HG03280 (cell line): ENCODE results near the gene ZNF20.

Experiments used
- ATAC-seq: cut with Tn5 transposase; IDR thresholded peaks from one replicate; pipeline ENCODE4 v1.9.1; 2021; ENCODE audit warnings: mild to moderate bottlenecking, moderate library complexity; ENCODE audit not compliant: unreplicated experiment

The ZNF20 gene

DNA sequence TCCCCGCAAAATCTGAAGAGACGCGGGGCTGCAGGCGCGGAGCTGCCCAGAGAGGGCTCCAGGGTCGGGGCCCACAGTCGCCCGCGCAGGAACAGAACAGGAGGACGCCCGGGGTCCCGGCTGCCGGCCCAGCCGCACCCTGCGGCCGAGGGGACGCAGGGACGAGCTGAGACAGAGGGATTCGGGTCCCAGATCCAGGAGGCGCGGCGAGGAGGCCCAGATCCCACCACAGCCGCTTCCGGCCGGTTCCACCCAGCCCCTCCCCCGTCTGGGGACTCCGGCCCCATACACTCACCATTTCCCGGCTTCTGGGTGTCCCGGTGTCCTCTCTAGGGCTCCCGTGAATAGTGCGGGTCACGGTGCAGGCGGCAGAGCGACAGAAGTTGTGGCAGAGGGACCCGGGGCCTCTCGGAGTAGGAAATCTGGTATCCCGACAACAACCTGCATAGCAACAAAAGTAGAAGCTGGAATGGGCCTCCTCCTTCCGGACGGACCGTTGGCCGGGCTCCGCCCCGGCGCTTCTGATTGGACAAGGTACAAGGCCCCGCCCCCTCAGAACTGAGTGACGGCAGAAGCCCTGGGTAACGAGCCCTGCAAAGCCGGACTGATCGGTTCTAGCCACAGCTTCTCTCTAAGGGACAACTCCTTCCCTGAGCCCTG lies at the start of gene ZNF20:
Gene ZNF20, minus strand, starts transcription at position 466 of the 660 bp plus-strand sequence. Its CDS starts 168 bp downstream, at position 298.
- ATAC-seq = peak; percentile 90

DNA sequence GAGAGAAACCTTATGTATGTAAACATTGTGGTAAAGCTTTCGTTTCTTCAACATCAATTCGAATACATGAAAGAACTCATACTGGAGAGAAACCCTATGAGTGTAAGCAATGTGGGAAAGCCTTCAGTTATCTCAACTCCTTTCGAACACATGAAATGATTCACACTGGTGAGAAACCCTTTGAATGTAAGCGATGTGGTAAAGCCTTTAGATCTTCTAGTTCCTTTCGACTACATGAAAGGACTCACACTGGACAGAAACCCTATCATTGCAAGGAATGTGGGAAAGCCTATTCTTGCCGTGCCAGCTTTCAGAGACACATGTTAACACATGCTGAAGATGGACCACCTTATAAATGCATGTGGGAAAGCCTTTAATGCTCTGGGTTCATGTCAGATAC lies 47.5 kb upstream of the ZNF20 start:
- no peak for ATAC-seq

DNA sequence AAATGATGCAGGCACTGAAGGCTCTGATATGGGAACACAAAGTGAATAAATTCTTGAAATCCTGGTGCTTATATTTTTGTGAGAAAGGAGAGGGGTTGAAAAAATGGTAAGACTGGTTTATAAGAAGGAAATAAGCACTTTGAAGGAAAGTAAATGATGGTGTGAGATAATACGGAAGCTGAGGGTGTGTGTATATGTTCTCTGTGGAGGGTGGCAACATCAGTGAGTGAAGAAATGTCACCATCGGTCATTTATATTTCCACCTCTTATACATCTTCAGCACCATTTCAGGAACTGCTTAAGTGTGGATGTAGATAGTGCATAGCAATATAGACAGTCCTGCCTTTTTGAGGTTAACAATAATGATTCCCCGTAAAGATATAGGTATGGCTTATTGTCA lies 40.2 kb upstream of the ZNF20 start:
- no peak for ATAC-seq

DNA sequence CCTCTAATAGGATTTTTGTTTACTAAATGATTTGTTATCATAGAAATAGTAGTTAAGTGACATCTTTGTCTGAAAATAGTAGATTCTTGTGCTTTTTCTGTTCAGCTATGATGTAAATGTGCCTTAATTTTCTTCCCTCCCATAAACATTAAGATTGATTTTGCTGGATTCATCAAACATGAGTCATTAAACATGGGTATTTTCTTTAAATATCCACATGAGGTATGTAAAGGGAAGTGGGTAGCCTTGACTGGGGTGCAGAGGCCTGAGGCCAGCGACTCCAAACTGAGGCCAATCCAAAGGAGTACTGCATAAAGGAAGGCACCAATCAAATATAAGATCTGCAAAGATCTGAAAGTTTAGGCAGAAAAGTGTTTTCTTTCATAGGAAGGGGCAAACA lies 26.5 kb upstream of the ZNF20 start:
- ATAC-seq = no peak

DNA sequence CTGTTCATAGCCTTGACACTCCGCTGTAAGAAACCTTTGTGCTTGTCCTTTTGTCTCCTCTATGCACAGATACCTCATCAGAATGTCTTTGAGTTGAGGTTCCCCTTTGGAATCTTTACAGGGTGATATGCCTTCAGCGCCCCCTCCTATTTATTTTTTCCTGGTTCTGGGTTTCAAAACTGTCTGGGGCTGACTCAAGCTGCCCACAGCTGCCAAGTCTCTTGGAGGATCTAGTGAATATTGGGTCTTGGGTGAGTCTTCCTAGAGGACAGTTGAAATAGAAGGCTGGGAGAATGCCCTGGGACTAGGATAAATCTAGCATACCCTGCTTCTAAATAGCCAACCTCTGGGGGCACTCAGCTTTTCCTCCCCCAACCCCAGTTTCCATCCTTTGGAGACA lies 23.7 kb upstream of the ZNF20 start:
- no peak for ATAC-seq

DNA sequence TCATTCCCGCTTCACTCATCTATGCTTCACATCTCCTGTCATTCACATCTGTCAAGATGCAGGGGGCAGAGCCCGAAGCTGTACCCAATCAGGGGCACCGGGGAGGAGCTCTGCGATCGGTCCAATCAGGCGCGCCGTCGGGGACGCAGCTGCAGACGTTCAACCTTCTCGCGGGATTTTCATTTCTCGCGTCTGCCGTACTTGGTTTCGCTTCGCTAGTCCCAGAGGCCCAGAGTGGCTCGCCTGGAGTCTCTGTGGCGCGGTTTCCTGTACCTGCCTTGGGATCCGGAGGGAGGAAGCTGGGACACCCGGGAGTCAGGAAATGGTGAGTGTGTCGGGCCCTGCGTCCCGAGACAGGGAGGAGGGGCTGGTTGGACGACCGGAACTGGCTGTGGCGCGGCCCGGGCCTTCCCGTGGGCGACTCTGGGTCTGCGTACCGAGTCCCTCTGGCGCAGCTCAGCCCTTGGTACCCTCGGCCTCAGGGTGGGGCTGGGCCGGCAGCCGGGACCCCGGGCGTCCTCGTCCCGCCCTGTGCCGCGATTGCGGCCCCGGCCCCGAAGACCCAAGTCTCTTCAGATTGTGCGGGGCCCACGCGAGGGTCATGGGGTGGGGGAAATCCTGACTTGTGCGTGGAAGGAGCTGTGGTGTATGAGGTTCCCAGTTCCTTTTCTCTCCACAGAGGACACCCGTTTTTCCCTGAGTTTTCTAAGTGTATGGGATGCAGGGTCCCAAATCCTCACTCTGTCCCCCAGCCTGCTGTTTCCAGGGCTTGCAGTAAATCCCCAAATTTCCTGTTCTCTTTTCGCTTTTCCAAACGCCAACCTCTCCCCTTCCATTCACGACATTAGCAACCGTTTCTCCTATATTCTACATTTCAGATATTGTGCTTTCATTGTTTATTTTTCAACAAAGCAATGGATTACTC lies 23.0 kb upstream of the ZNF20 start, which contains the start of gene ZNF136:
Gene ZNF136, plus strand, starts transcription at position 215 of the 925 bp plus-strand sequence. Its CDS starts 108 bp downstream, at position 323.
- ATAC-seq = peak; percentile 94

DNA sequence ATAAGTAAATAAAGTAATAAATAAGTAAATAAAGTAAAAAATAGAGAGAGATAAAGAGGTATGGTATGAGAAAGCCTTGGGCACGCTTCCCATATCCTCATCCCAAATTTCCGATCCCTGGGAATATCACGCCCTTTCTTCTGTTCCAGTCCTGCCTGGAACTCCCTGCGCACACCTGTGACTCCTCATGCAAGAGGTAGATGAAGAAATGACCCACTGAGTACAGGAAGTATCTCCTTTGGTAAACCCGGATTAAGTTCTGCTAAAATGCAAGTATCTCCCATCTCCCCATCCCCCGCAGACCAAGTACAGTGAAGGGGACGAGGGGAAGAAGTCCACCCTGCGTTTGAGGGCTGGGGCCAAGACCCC lies 22.3 kb upstream of the ZNF20 start:
- ATAC-seq = no peak

DNA sequence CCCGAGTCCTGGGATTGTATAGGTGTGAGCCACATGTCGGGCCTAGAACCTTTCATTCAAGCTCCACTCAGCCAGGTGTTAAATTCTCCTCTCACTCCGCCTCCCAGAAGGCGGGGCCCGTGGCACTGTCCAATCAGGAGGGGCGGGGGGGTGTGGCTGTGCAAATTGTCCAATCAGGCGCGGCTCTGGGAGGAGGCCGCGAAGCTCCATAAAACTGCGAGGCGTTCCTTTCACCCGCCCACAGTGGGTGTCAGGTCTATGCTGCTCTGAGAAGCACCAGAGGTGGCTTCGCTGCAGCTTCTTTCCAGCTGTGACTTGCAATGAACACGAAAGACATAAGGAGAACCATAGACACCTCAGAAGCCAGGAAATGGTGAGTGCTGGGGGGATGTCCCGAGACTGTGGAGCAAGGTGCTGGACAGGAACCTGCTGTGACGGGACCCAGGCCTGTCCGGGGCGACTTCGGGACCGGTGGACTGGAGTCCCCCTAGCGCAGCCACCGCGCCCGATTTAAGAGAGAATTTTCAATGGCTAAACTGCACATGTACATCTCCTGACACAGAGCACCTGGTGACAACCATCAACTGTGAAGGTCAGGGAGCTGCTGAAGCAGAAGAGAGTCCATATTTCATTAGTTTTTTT lies 19.7 kb upstream of the ZNF20 start:
- ATAC-seq = no peak

DNA sequence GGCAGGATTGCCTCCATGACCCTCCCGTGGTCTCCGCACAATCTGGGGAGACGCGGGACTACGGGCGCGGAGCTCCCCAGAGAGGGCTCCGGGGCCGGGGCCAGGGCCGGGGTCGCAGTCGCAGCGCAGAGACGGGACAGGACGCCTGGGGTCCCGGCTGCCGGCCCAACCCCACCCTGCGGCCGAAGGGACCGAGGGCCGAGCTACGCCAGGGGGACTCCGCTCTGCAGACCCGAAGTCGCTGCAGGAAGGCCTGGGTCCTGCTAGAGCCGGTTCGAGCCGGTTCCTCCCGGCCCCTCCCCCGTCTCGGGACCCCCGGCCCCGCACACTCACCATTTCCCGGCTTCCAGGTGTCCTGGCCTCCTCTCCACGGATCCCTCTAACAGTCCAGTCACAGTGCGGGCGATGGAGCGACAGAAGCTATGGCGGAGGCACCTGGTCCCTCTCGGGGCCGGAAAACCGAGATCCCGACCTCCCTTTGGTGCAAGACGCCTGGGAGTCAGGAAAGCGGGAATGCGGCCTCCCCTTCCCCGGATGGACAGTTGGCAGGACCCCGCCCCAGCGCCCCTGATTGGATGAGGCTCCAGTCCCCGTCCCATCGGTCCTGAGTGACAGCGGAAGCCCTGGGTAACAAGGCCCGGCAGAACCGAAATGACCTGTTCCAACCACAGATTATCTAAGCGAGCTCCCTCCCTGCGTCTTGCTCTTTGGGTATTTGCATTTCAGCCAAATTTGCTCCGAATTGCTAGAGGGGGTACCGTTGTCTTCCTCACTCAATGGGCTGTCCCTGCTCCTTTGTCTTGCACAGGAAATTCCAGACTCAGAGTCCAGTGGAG lies 16.3 kb upstream of the ZNF20 start, which contains the start of gene ZNF625:
Gene ZNF625, minus strand, starts transcription at position 512 of the 836 bp plus-strand sequence. Its CDS starts 176 bp downstream, at position 336.
- peak; percentile 67 for ATAC-seq

DNA sequence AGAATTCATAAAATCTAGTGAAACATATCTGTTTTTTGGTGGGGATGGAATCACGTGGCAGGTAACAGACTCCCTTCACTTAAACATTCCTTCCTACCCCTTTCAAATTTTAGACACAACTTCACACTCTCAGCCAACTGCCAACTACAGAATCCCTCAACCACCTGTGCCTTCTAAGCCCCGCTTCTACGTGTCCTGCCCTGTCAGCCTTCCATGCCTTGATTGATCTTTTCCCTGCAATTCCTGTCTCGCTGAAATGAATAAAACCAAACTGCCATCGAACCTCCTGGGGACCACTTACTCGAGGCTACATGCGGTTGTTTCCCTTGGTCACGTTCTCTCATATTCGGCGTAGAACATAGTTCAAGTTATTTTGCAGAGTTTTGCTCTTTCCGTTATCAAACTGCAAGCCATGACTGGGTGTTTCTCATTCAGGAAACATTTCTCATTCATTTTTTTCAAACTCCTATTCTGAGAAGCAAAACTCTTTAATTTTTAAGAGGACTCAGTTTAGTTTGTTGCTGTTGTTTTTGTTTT lies 15.2 kb upstream of the ZNF20 start:
- no peak for ATAC-seq

DNA sequence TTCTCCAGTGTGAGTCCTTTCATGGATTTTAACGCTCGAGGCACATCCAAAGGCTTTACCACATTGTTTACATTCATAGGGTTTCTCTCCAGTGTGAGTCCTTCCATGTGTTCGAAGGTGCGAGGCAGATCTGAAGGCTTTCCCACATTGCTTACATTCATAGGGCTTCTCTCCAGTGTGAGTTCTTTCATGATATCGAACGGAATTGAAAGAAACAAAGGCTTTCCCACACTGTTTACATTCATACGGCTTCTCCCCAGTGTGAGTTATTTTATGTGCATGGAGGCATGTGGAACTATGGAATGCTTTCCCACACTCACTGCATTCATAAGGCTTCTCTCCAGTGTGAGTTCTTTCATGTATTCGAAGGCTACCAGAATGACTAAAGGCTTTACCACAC lies 5.2 kb upstream of the ZNF20 start:
- no peak for ATAC-seq

DNA sequence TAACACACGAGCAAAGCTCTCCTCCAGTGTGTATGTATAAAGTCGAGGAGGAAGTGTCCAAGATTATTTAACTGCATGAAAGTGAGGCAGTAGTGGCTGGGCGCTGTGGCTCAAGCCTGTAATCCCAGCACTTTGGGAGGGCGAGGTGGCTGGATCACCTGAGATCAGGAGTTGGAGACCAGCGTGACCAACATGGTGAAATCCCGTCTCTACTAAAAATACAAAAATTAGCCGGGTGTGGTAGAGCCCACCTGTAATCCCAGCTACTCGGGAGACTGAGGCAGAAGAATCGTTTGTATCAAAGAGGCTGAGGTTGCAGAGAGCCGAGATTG lies 1.2 kb upstream of the ZNF20 start:
- ATAC-seq = no peak

DNA sequence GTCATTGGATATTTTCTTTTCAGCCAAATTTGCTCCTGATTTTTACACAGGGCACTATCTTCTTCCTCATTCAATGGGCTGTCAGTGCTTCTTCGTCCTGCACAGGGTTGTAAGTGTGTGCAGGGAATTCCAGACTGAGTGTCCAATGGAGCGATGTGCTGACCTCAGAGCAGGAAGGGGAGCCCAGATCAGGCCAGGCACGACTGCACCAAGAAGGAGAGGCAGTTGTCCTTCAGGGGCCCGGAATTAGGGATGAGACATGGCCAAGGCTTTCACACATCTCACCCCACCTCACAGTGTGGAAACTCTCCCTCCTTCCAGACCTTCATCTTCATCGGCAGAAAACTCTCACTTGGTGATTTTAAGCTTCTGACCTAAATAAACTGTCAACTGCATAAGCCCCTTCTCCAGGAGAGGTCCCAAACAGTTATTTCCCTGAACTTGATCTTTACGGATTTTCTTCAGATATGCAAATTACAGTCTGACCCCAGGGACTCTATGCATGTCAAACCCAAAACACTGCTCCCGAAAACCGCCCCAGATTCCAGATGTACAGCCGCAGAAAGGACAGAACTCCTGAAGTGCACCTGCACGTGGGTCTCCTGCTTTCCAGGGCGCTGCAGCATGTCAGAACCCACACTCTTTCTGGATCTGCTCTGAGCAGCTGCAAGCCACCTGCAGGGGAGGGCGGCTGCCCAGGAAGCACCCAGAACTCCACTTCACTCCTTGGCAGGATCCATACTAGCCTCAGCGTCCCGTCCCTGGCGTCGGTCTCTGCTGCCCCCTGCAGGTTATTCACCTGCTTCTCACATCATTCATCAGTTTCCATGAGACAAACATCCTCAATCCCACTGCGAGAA lies 625 bp upstream of the ZNF20 start:
- peak; percentile 27 for ATAC-seq

DNA sequence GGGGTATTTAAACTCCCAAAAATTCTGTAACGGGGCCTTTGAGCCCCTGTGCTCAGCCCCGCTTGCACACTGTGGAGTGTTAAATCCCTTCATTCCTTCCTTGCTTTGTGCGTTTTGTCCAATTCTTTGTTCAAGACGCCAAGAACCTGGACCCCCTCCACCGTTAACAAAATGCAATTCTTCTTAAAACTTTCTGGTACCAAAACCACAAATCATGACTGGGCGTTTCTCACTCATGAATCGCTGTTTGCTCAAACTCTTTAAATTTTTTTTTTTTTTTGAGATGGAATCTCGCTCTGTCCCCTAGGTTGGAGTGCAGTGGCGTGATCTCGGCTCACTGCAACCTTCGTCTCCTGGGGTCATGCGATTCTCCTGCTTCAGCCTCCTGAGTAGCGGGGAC lies 881 bp downstream of the ZNF20 start:
- ATAC-seq = no peak

DNA sequence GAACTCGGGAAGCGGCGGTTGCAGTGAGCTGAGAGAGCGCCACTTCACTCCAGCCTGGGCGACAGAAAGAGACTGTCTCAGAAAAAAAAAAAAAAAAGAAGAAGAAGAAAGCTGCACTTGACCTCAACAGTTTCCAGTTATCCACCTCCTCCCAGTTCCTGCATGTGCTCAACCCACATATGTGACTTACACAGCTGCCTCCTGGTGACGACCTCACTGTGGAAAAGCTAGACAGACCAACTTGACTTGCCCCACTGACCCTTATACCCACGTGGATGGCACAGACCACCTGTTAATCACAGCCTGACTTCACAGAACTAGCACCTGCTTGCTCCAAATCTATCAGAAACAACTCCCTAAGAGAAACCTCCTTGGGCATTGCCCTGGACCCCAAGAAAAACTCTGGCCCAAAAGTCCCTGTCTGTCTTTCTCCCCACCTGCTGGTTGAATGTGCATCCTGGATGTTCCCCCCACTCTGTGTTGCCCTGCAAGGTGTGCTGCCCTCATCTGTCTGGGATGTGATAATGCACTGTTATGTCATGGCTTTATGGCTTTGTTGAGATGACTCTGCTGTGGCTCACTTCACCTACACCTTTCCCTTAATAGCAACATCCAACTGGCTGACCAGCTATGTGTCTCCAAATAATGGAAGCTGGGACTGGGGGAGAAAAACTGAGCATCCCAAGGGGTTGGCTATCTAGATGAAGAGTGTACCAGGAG lies 2.8 kb downstream of the ZNF20 start:
- no peak for ATAC-seq

DNA sequence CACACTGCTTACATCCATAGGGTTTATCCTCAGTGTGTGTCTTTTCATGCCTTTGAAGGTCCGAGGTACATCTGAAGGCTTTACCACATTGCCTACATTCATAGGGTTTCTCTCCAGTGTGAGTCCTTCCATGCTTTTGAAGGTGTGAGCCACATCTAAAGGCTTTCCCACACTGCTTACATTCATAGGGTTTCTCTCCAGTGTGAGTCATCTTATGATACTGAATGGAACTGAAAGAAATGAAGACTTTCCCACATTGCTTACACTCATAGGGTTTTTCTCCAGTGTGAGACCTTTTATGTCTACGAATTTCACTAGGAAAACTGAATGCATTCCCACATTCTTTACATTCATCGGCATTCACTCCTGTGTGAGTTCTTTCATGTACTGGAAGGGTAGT lies 7.1 kb downstream of the ZNF20 start:
- ATAC-seq = no peak

DNA sequence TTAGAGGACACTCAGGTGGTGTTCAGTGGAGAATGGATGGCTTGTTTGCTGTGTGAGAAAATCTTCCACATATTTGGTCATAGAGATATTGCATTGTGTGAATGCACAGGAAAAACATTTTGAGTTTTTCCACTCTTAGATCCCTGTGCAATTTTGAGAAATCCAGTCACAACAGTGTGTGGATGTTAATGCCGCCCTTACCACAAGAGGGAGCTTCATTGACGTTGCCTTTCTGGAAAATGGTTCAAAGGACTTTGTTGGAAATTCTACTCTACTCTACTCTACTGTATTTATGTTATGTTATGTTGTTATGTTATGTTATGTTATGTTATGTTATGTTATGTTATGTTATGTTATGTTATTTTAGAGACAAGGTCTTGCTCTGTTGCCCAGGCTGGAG lies 13.4 kb downstream of the ZNF20 start:
- no peak for ATAC-seq

DNA sequence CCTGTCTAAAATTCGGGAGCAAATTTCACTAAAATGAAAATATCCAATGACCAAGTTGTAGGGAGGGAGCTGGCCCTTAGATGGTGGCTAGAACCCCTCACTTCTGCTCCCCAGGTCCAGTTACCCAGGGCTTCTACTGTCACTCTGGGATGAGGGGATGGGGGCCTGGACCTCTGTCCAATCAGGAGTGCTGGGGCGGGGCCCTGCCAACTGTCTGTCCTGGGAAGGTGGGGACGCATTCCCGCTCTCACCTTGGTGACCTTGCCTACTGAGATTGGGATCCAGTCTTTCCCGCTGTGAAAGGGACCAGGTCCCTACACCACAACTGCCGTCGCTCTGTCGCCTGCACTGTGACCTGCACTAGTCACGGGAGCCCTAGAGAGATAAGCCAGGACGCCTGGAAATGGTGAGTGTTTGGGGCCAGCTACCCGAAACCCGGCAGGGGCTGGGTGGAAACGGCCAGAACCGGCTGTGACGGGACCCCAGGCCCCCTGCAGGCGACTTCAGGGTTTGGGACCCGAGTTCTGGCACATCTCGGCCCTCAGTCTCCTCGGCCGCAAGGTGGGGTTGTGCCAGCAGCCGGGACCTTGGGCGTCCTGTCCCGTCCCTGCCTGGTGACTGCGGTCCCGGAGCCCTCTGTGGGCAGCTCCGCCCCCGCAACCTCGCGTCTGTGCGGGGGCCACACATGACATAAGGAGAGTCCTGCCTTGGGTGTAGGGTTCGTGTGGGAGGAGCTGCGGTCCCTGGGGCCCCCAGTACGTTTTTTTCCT lies 22.8 kb downstream of the ZNF20 start:
- no peak for ATAC-seq
